AG04449 (cell line): Measurements from ENCODE around the gene ORM1.

ENCODE experiments used
- CTCF ChIA-PET: fragments of 350-600 bp; formaldehyde crosslinking; extraction: SDS; loops from one replicate; lab custom pipeline; 2021; ENCODE audit warnings: antibody characterized with exemption; lab: Yijun Ruan, JAX
- POLR2A ChIA-PET: fragments of 400-600, 350-600 bp; formaldehyde crosslinking; extraction: SDS; loops from one replicate; lab custom pipeline; 2020; ENCODE audit warnings: antibody characterized with exemption, inconsistent platforms; lab: Yijun Ruan, JAX
- DNase-seq: peaks from one replicate; pipeline ENCODE4 v3.0.0-alpha.2; 2010; ENCODE audit warnings: low read depth, low spot score
- H3K4me3 ChIP-seq: 2 replicates; pipeline ENCODE4 v1.5.1; 2011; ENCODE audit warnings: low read depth, mild to moderate bottlenecking, control low read depth, low read length
- TF ChIP-seq, protein P1 (sequence below): IDR thresholded peaks from one replicate; pipeline ENCODE4 v1.5.1; 2011; ENCODE audit warnings: mild to moderate bottlenecking, moderate library complexity, low read length, control low read depth, inconsistent platforms; ENCODE audit not compliant: insufficient read depth; ENCODE audit errors: missing control alignments

ORM1 gene

GRCh38 chr9:114372921-114373448, 50.1 kb downstream of the ORM1 start:
- DNase-seq, result no peak
- TF ChIP-seq, protein P1, sequence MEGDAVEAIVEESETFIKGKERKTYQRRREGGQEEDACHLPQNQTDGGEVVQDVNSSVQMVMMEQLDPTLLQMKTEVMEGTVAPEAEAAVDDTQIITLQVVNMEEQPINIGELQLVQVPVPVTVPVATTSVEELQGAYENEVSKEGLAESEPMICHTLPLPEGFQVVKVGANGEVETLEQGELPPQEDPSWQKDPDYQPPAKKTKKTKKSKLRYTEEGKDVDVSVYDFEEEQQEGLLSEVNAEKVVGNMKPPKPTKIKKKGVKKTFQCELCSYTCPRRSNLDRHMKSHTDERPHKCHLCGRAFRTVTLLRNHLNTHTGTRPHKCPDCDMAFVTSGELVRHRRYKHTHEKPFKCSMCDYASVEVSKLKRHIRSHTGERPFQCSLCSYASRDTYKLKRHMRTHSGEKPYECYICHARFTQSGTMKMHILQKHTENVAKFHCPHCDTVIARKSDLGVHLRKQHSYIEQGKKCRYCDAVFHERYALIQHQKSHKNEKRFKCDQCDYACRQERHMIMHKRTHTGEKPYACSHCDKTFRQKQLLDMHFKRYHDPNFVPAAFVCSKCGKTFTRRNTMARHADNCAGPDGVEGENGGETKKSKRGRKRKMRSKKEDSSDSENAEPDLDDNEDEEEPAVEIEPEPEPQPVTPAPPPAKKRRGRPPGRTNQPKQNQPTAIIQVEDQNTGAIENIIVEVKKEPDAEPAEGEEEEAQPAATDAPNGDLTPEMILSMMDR, result no peak
- no peak overlapping the region for H3K4me3 ChIP-seq
- ChIA-PET POLR2A (no interaction called here), CTCF (no interaction called here)

GRCh38 chr9:114373960-114374730, 51.2 kb downstream of the ORM1 start:
- TF ChIP-seq, protein P1, result no peak
- ChIA-PET POLR2A (no interaction called here), CTCF (interaction anchor here (0.9 kb wide), 1 partner anchor 35 kb away, joined by 3 read pairs; no protein-coding TSS in a partner anchor)
- DNase-seq, result no peak
- no peak overlapping the region for H3K4me3 ChIP-seq

GRCh38 chr9:114374936-114375335, 52.0 kb downstream of the ORM1 start:
- H3K4me3 ChIP-seq, result no peak overlapping the region
- ChIA-PET CTCF (interaction anchor here (0.9 kb wide), 1 partner anchor 36 kb away, joined by 3 read pairs; no protein-coding TSS in a partner anchor), POLR2A (no interaction called here)
- no peak for DNase-seq
- TF ChIP-seq, protein P1, result no peak

DNA sequence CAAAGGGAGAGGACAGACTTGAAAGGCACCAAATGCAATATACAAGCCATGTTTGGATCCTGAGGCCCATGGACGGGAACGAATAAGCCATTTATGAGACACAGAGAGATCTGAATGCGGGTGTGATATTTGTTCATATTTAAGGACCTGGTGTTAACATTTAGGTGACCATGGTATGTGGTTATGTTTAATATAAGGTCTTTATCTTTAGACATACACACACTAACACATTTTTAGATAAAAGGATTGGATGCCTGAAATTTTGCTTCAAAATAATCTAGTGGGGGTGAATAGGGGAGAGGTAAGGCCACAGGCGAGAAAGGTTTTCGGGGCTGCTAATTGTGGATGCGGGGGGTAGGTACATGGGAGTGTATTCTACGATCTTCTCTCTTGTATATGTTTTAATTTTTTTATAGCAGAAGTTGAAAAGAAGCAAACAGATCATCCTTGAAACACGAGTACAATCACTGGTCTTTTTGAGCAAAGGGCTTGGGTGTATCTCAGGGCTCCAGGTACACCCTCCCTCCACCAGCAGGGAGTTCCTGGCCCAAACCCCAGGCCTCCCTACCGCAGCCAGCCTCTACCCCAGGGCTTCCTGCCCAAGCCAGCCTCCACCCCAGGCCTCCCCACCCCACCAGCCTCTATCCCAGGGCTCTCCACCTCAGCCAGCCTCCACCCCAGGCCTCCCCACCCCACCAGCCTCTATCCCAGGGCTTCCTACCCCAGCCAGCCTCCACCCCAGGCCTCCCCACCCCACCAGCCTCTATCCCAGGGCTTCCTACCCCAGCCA, 52.7 kb downstream of the ORM1 start:
- no peak for DNase-seq
- ChIA-PET CTCF (interaction anchor here (0.9 kb wide), 1 partner anchor 36 kb away, joined by 3 read pairs; no protein-coding TSS in a partner anchor), POLR2A (no interaction called here)
- no peak overlapping the region for H3K4me3 ChIP-seq
- TF ChIP-seq, protein P1, result no peak
